Measurements from ENCODE around the gene RASAL2.

Gene RASAL2

GRCh38 chr1:178146436-178146835, 52.5 kb downstream of the RASAL2 start:
- FAIRE-seq (no peak), DNase-seq (ENCODE audit: insufficient read length, low spot score) (no peak)
- no peak for TF ChIP-seq TAF1 (IDR thresholded peaks at IDR 0.05; ENCODE audit: low read depth, low read length)
- TF ChIP-seq POLR2AphosphoS5 (IDR thresholded peaks at IDR 0.05; ENCODE audit: low read depth, low read length): no peak
- TF ChIP-seq SPI1 (IDR thresholded peaks at IDR 0.05; ENCODE audit: low read depth, low read length): no peak
- TF ChIP-seq PAX5 (IDR thresholded peaks at IDR 0.05; ENCODE audit: insufficient read depth, low read length, severe bottlenecking): no peak
- no peak for TF ChIP-seq POU2F2 (IDR thresholded peaks at IDR 0.05; ENCODE audit: low read depth, low read length)
- TF ChIP-seq POLR2A (IDR thresholded peaks at IDR 0.05; ENCODE audit: low read depth, low read length): no peak

GRCh38 chr1:178150610-178151009, 56.7 kb downstream of the RASAL2 start:
- no peak for DNase-seq (ENCODE audit: insufficient read length, low spot score)
- no peak for TF ChIP-seq PAX5 (IDR thresholded peaks at IDR 0.05; ENCODE audit: insufficient read depth, low read length, severe bottlenecking)
- no peak for TF ChIP-seq SPI1 (IDR thresholded peaks at IDR 0.05; ENCODE audit: low read depth, low read length)
- no peak for TF ChIP-seq TAF1 (IDR thresholded peaks at IDR 0.05; ENCODE audit: low read depth, low read length)
- TF ChIP-seq POLR2A (IDR thresholded peaks at IDR 0.05; ENCODE audit: low read depth, low read length): no peak
- no peak for TF ChIP-seq POLR2AphosphoS5 (IDR thresholded peaks at IDR 0.05; ENCODE audit: low read depth, low read length)
- TF ChIP-seq POU2F2 (IDR thresholded peaks at IDR 0.05; ENCODE audit: low read depth, low read length): no peak
- FAIRE-seq: no peak

- TF ChIP-seq TAF1 (IDR thresholded peaks at IDR 0.05; ENCODE audit: low read depth, low read length): no peak
- TF ChIP-seq SPI1 (IDR thresholded peaks at IDR 0.05; ENCODE audit: low read depth, low read length): no peak
- no peak for TF ChIP-seq POU2F2 (IDR thresholded peaks at IDR 0.05; ENCODE audit: low read depth, low read length)
- no peak for TF ChIP-seq POLR2AphosphoS5 (IDR thresholded peaks at IDR 0.05; ENCODE audit: low read depth, low read length)
- no peak for TF ChIP-seq POLR2A (IDR thresholded peaks at IDR 0.05; ENCODE audit: low read depth, low read length)
- no peak for TF ChIP-seq PAX5 (IDR thresholded peaks at IDR 0.05; ENCODE audit: insufficient read depth, low read length, severe bottlenecking)
- FAIRE-seq: no peak
- no peak for DNase-seq (ENCODE audit: insufficient read length, low spot score)
Measured at GRCh38 chr1:178151831-178152230, 57.9 kb downstream of the RASAL2 start.

- no peak for TF ChIP-seq SPI1 (IDR thresholded peaks at IDR 0.05; ENCODE audit: low read depth, low read length)
- DNase-seq (ENCODE audit: insufficient read length, low spot score): no peak
- no peak for FAIRE-seq
Measured at GRCh38 chr1:178155481-178156255, 61.8 kb downstream of the RASAL2 start.

- DNase-seq (ENCODE audit: insufficient read length, low spot score) (no peak), FAIRE-seq (no peak)
- TF ChIP-seq POU2F2 (IDR thresholded peaks at IDR 0.05; ENCODE audit: low read depth, low read length): no peak
- TF ChIP-seq SPI1 (IDR thresholded peaks at IDR 0.05; ENCODE audit: low read depth, low read length): no peak
- no peak for TF ChIP-seq PAX5 (IDR thresholded peaks at IDR 0.05; ENCODE audit: insufficient read depth, low read length, severe bottlenecking)
- TF ChIP-seq TAF1 (IDR thresholded peaks at IDR 0.05; ENCODE audit: low read depth, low read length): no peak
- TF ChIP-seq POLR2AphosphoS5 (IDR thresholded peaks at IDR 0.05; ENCODE audit: low read depth, low read length): no peak
- no peak for TF ChIP-seq POLR2A (IDR thresholded peaks at IDR 0.05; ENCODE audit: low read depth, low read length)
Measured at GRCh38 chr1:178160736-178161475, 67.0 kb downstream of the RASAL2 start.

- DNase-seq (ENCODE audit: insufficient read length, low spot score) (no peak), FAIRE-seq (no peak)
- no peak for TF ChIP-seq PAX5 (IDR thresholded peaks at IDR 0.05; ENCODE audit: insufficient read depth, low read length, severe bottlenecking)
- no peak for TF ChIP-seq TAF1 (IDR thresholded peaks at IDR 0.05; ENCODE audit: low read depth, low read length)
- no peak for TF ChIP-seq SPI1 (IDR thresholded peaks at IDR 0.05; ENCODE audit: low read depth, low read length)
- no peak for TF ChIP-seq POLR2AphosphoS5 (IDR thresholded peaks at IDR 0.05; ENCODE audit: low read depth, low read length)
- TF ChIP-seq POLR2A (IDR thresholded peaks at IDR 0.05; ENCODE audit: low read depth, low read length): no peak
- TF ChIP-seq POU2F2 (IDR thresholded peaks at IDR 0.05; ENCODE audit: low read depth, low read length): no peak
Measured at GRCh38 chr1:178161516-178161915, 67.6 kb downstream of the RASAL2 start.

GRCh38 chr1:178165196-178165595, 71.3 kb downstream of the RASAL2 start:
- FAIRE-seq (no peak), DNase-seq (ENCODE audit: insufficient read length, low spot score) (no peak)
- no peak for TF ChIP-seq PAX5 (IDR thresholded peaks at IDR 0.05; ENCODE audit: insufficient read depth, low read length, severe bottlenecking)
- TF ChIP-seq TAF1 (IDR thresholded peaks at IDR 0.05; ENCODE audit: low read depth, low read length): no peak

- no peak for DNase-seq (ENCODE audit: insufficient read length, low spot score)
- TF ChIP-seq TAF1 (IDR thresholded peaks at IDR 0.05; ENCODE audit: low read depth, low read length) (no peak), POLR2A (IDR thresholded peaks at IDR 0.05; ENCODE audit: low read depth, low read length) (no peak), POU2F2 (IDR thresholded peaks at IDR 0.05; ENCODE audit: low read depth, low read length) (no peak), POLR2AphosphoS5 (IDR thresholded peaks at IDR 0.05; ENCODE audit: low read depth, low read length) (no peak), PAX5 (IDR thresholded peaks at IDR 0.05; ENCODE audit: insufficient read depth, low read length, severe bottlenecking) (no peak), SPI1 (IDR thresholded peaks at IDR 0.05; ENCODE audit: low read depth, low read length) (no peak)
- FAIRE-seq: no peak
Measured at GRCh38 chr1:178166429-178167024, 72.6 kb downstream of the RASAL2 start.

GRCh38 chr1:178168536-178168935, 74.6 kb downstream of the RASAL2 start:
- FAIRE-seq (no peak), DNase-seq (ENCODE audit: insufficient read length, low spot score) (no peak)
- TF ChIP-seq PAX5 (IDR thresholded peaks at IDR 0.05; ENCODE audit: insufficient read depth, low read length, severe bottlenecking): no peak
- TF ChIP-seq POU2F2 (IDR thresholded peaks at IDR 0.05; ENCODE audit: low read depth, low read length): no peak
- TF ChIP-seq SPI1 (IDR thresholded peaks at IDR 0.05; ENCODE audit: low read depth, low read length): no peak
- TF ChIP-seq POLR2AphosphoS5 (IDR thresholded peaks at IDR 0.05; ENCODE audit: low read depth, low read length): no peak
- no peak for TF ChIP-seq POLR2A (IDR thresholded peaks at IDR 0.05; ENCODE audit: low read depth, low read length)
- no peak for TF ChIP-seq TAF1 (IDR thresholded peaks at IDR 0.05; ENCODE audit: low read depth, low read length)

Measured in GM12891 (cell line).